ENCODE data around the gene ZDHHC7.

DNA sequence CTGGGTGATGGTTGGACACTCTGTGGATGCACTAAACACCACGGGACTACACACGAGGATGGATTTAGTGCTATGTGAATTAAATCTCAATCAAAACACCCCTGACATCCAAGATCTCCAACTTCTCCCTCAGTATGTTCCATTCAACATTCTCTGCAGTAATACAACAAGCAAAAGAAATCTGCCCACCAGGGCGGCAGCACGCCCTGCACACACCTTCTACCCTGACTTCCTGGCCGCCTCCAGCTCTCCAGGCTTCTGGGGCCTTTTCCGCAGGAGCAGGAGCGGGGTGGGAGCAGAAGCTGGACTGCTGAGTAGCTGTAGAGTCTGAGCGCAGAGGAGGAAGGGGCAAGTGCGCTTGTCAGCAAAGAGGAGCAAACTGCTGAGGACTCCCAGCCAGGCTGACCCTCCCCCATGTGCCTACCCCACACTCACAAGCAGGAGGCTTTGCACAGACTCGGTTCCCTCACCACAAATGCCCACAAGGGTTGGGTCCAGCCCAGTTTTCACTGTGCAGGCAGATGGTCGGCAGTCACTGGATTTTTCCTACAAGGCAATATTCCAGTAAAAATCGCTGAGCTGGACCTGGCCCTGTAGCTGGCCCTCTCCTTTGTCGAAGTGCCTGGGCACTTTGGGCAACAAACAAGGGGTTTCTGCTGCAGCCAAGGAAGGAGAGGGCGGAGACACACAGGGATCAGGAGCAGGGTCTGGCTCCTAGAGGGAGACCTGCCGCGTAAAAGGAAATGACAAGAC, 22.8 kb downstream of the ZDHHC7 start:
- TF ChIP-seq, protein P1, sequence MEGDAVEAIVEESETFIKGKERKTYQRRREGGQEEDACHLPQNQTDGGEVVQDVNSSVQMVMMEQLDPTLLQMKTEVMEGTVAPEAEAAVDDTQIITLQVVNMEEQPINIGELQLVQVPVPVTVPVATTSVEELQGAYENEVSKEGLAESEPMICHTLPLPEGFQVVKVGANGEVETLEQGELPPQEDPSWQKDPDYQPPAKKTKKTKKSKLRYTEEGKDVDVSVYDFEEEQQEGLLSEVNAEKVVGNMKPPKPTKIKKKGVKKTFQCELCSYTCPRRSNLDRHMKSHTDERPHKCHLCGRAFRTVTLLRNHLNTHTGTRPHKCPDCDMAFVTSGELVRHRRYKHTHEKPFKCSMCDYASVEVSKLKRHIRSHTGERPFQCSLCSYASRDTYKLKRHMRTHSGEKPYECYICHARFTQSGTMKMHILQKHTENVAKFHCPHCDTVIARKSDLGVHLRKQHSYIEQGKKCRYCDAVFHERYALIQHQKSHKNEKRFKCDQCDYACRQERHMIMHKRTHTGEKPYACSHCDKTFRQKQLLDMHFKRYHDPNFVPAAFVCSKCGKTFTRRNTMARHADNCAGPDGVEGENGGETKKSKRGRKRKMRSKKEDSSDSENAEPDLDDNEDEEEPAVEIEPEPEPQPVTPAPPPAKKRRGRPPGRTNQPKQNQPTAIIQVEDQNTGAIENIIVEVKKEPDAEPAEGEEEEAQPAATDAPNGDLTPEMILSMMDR (IDR thresholded peaks at IDR 0.05; ENCODE audit: insufficient read depth, low read depth, low read length): no peak
- no peak for TF ChIP-seq EZH2 (IDR thresholded peaks at IDR 0.05; ENCODE audit: insufficient read depth, low read length)

All from astrocyte (in vitro differentiated cells and primary cell).